Stomach (tissue), 9 donors: ENCODE data around the gene KLHL18. TPM values are rescaled to one million over a fixed set of nuclear protein-coding genes. Genes with fewer than 3 reads are reported as not detected.
"Not testable (repeated sequence)": the region's sequence is repeated elsewhere in the genome, so short reads cannot be mapped to it uniquely, and the experiment has no call there.

Experiments used
- DNase-seq, 2 donors: peaks; one replicate each; pipeline versions ENCODE4 v3.0.0 to v3.0.0-alpha.2; 2013 to 2019
- H3K27ac ChIP-seq, 5 donors: fragments of 200-600 bp in 4 of 5; sonication (generic) in 4 of 5; one replicate each; pipeline ENCODE4 v1.5.1; 2013 to 2019; ENCODE audit warnings: mild to moderate bottlenecking in 1 of 5, moderate library complexity in 1 of 5
- H3K27me3 ChIP-seq, 3 donors: fragments of 200-600 bp; sonication (generic); one replicate each; pipeline ENCODE4 v1.5.1; 2017 to 2019; ENCODE audit warnings: mixed run types in 1 of 3
- H3K36me3 ChIP-seq, 4 donors: fragments of 200-600 bp; sonication (generic); 1 replicate in 3 of 4; 2 replicates in 1 of 4; pipeline ENCODE4 v1.5.1; 2016 to 2019
- H3K4me1 ChIP-seq, 4 donors: fragments of 200-600 bp; sonication (generic); one replicate each; pipeline ENCODE4 v1.5.1; 2016 to 2019
- H3K4me3 ChIP-seq, 4 donors: fragments of 200-600 bp; sonication (generic) in 3 of 4; one replicate each; pipeline ENCODE4 v1.5.1; 2016 to 2019; ENCODE audit warnings: mild to moderate bottlenecking in 1 of 4
- H3K9me3 ChIP-seq, 4 donors: fragments of 200-600 bp; sonication (generic); one replicate each; pipeline ENCODE4 v1.5.1; 2016 to 2019
- CTCF ChIP-seq, 7 experiments: fragments of 450-650 bp in 4 of 7; fragments of 200-600 bp in 3 of 7; sonication (generic) in 3 of 7; IDR thresholded peaks; one replicate each; pipeline ENCODE4 v1.5.1; 2016 to 2019; ENCODE audit warnings: antibody characterized with exemption in 7 of 7, control low read depth in 2 of 7, mild to moderate bottlenecking in 1 of 7
- EP300 ChIP-seq: sonication (generic); formaldehyde crosslinking; IDR thresholded peaks from one replicate; pipeline ENCODE4 v1.6.1; 2017; ENCODE audit warnings: antibody characterized with exemption
- POLR2A ChIP-seq, 4 donors: fragments of 450-650 bp; IDR thresholded peaks; one replicate each; pipeline ENCODE4 v1.6.1; 2016; ENCODE audit warnings: antibody characterized with exemption in 4 of 4, control low read depth in 2 of 4, mild to moderate bottlenecking in 1 of 4, moderate library complexity in 1 of 4
- POLR2AphosphoS5 ChIP-seq, 3 donors: sonication (generic); formaldehyde crosslinking; IDR thresholded peaks; one replicate each; pipeline ENCODE4 v1.6.1; 2016; ENCODE audit warnings: antibody characterized with exemption in 3 of 3
- WGBS, 5 donors: extraction: QIAGEN DNeasy Blood & Tissue Kit in 3 of 5; methylation state at CpG; one replicate each; pipeline versions ENCODE4 v1.1.5 to v1.1.7; 2013 to 2018; 5-methylcytosine and 5-hydroxymethylcytosine counted together
- intact Hi-C: fragments of 100-400 bp; cut with DNase I; formaldehyde crosslinking; loops from one replicate; pipeline ENCODE4 v1.15.1; 2023; ENCODE audit warnings: low total_unique reads
- polyA plus RNA-seq, 3 donors: library from polyadenylated mRNA; stranded (reverse); fragments of 200-250 nt; gene quantifications; one replicate each; pipeline ENCODE4 v1.2.3, GENCODE V29; 2013
- total RNA-seq, 5 donors: library from RNA; depleted of rRNA; stranded (reverse); fragments of >200 nt; gene quantifications; one replicate each; pipeline versions ENCODE4 v1.1.0 to v1.2.3, GENCODE V29; 2014 to 2016
- donor health status: healthy with polysubstance abuse.
- donor health status: Bipolar disorder and iron deficiency.
- donor health status: healthy.

The KLHL18 gene
- total and polyA plus RNA-seq, 8 donors, result 7.6 to 29.8 (median 17.6) TPM

GRCh38 chr3:47251689-47252088, 31.1 kb upstream of the KLHL18 start:
- Histone ChIP-seq H3K36me3 (no peaks in the 10 kb centered on the region), H3K4me3 (no peak overlapping the region), H3K9me3 (no peaks in the 10 kb centered on the region), H3K4me1 (no peaks in the 10 kb centered on the region), H3K27ac (no peak overlapping the region), H3K27me3 (no peaks in the 10 kb centered on the region)
- 43 to 58% (median 46%) methylated on average over 5 of the region's 5 CpGs for WGBS, 5 donors
- intact Hi-C loops, result no loop called here
- no peak for TF ChIP-seq CTCF (IDR thresholded peaks at IDR 0.05)
- no peak for TF ChIP-seq POLR2A (IDR thresholded peaks at IDR 0.05)
- no peak for DNase-seq

- WGBS, 5 donors, result 85 to 98% (median 91%) methylated on average over 7 to 22 of the region's 25 CpGs
Observed at GRCh38 chr3:47256331-47256730, 26.4 kb upstream of the KLHL18 start.

DNA sequence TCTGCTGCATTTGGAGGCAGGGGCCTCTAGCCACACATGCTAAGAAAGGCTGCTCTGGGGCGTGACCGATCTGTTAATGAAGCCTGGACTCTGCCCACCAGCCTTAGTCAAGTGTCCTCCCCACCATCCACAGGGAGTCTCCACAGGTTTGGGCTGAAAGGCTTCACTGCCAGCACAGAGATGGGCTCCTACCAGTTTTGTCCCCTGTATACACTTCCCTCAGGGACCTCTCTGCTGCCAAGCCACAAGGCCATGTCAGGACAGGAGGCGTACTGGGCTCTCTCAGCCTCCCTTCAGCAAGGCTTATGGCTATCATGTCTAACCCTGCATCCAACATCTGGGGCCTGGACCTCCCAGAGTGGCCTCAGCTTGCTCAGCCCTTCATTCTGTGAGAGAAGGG, 23.6 kb upstream of the KLHL18 start:
- H3K27me3 ChIP-seq, result no peaks in the 10 kb centered on the region
- intact Hi-C loops, result no loop called here
- no peaks in the 10 kb centered on the region for H3K9me3 ChIP-seq
- 85 to 100% (median 92%) methylated on average over 1 to 3 of the region's 3 CpGs for WGBS, 5 donors
- H3K27ac ChIP-seq, result no peak overlapping the region
- H3K4me1 ChIP-seq, result no peaks in the 10 kb centered on the region
- H3K36me3 ChIP-seq, result no peaks in the 10 kb centered on the region
- DNase-seq, result no peak
- TF ChIP-seq POLR2A (IDR thresholded peaks at IDR 0.05), result no peak
- no peak for TF ChIP-seq EP300
- no peak for TF ChIP-seq POLR2AphosphoS5 (IDR thresholded peaks at IDR 0.05)
- no peak for TF ChIP-seq CTCF (IDR thresholded peaks at IDR 0.05)
- H3K4me3 ChIP-seq, result no peak overlapping the region

More at GRCh38 chr3:47256331-47256730, 26.4 kb upstream of the KLHL18 start:
- H3K36me3 ChIP-seq, H3K27ac ChIP-seq, DNase-seq, H3K9me3 ChIP-seq, H3K27me3 ChIP-seq, intact Hi-C loops, H3K4me3 ChIP-seq, H3K4me1 ChIP-seq: not testable (repeated sequence)

- WGBS, 5 donors, result 79 to 92% (median 88%) methylated on average over 4 of the region's 4 CpGs
- TF ChIP-seq EP300, result no peak
- TF ChIP-seq POLR2A (IDR thresholded peaks at IDR 0.05), result no peak
- no peak for TF ChIP-seq CTCF (IDR thresholded peaks at IDR 0.05)
- no peak for TF ChIP-seq POLR2AphosphoS5 (IDR thresholded peaks at IDR 0.05)
- Histone ChIP-seq H3K27me3 (no peaks in the 10 kb centered on the region), H3K4me1 (no peaks in the 10 kb centered on the region), H3K36me3 (no peaks in the 10 kb centered on the region), H3K9me3 (no peaks in the 10 kb centered on the region), H3K27ac (no peak overlapping the region), H3K4me3 (no peak overlapping the region)
- intact Hi-C loops, result no loop called here
- DNase-seq, result no peak
Observed at GRCh38 chr3:47260605-47261004, 22.1 kb upstream of the KLHL18 start.

- TF ChIP-seq CTCF (IDR thresholded peaks at IDR 0.05) (no peak), POLR2AphosphoS5 (IDR thresholded peaks at IDR 0.05) (no peak), EP300 (no peak), POLR2A (IDR thresholded peaks at IDR 0.05) (no peak)
- Histone ChIP-seq H3K9me3 (no peaks in the 10 kb centered on the region), H3K36me3 (no peaks in the 10 kb centered on the region), H3K4me3 (no peak overlapping the region), H3K27ac (no peak overlapping the region), H3K27me3 (no peaks in the 10 kb centered on the region), H3K4me1 (peaks cover 0 to 1% (median 0%) of the 10 kb centered on the region in 4 donors)
- WGBS, 5 donors, result 82 to 98% (median 95%) methylated on average over 3 of the region's 3 CpGs
- DNase-seq, result no peak
- intact Hi-C loops, result no loop called here
Observed at GRCh38 chr3:47261301-47261700, 21.4 kb upstream of the KLHL18 start.
